GM12891 (cell line): Measurements from ENCODE around the gene SRGAP3.

Experiments
- DNase-seq: peaks from one replicate; pipeline ENCODE4 v3.0.0; 2011; ENCODE audit warnings: low spot score; ENCODE audit not compliant: insufficient read length
- FAIRE-seq: peaks from 2 replicates; lab custom pipeline; 2011; peaks lifted over from hg19 to GRCh38; lab: Jason Lieb, UNC
- PAX5 ChIP-seq: IDR thresholded peaks from 2 replicates; pipeline ENCODE4 v1.6.1; 2011; ENCODE audit warnings: low read length, moderate library complexity, mild to moderate bottlenecking; ENCODE audit not compliant: insufficient read depth, severe bottlenecking
- POLR2A ChIP-seq: IDR thresholded peaks from 2 replicates; pipeline ENCODE4 v1.6.1; 2011; ENCODE audit warnings: low read depth, low read length, control low read depth
- POLR2AphosphoS5 ChIP-seq: IDR thresholded peaks from 2 replicates; pipeline ENCODE4 v1.6.1; 2011; ENCODE audit warnings: low read depth, low read length, control low read depth
- POU2F2 ChIP-seq: IDR thresholded peaks from 2 replicates; pipeline ENCODE4 v1.6.1; 2011; ENCODE audit warnings: low read depth, mild to moderate bottlenecking, control low read depth, low read length, moderate library complexity
- SPI1 ChIP-seq: IDR thresholded peaks from 2 replicates; pipeline ENCODE4 v1.6.1; 2011; ENCODE audit warnings: low read depth, low read length, control low read depth
- TAF1 ChIP-seq: IDR thresholded peaks from 2 replicates; pipeline ENCODE4 v1.6.1; 2011; ENCODE audit warnings: low read depth, low read length, control low read depth

The SRGAP3 gene

GRCh38 chr3:8952130-8952529, 297.3 kb downstream of the SRGAP3 start:
- FAIRE-seq (no peak), DNase-seq (no peak)
- TF ChIP-seq POLR2AphosphoS5 (no peak), POU2F2 (no peak), SPI1 (no peak), POLR2A (no peak), TAF1 (no peak), PAX5 (no peak)

GRCh38 chr3:8945890-8946600, 303.4 kb downstream of the SRGAP3 start:
- FAIRE-seq (no peak), DNase-seq (no peak)
- TF ChIP-seq POLR2A, result no peak
- no peak for TF ChIP-seq POLR2AphosphoS5
- no peak for TF ChIP-seq SPI1
- no peak for TF ChIP-seq PAX5
- TF ChIP-seq TAF1, result no peak
- no peak for TF ChIP-seq POU2F2

GRCh38 chr3:8942746-8943488, 306.5 kb downstream of the SRGAP3 start:
- FAIRE-seq (no peak), DNase-seq (no peak)

GRCh38 chr3:8942115-8942514, 307.3 kb downstream of the SRGAP3 start:
- FAIRE-seq (no peak), DNase-seq (no peak)
- no peak for TF ChIP-seq POLR2AphosphoS5
- no peak for TF ChIP-seq POU2F2
- TF ChIP-seq POLR2A, result no peak
- no peak for TF ChIP-seq PAX5
- TF ChIP-seq SPI1, result no peak
- no peak for TF ChIP-seq TAF1

More at GRCh38 chr3:8942746-8943488, 306.5 kb downstream of the SRGAP3 start:
- TF ChIP-seq POLR2A (no peak), SPI1 (no peak), PAX5 (no peak)

- FAIRE-seq, result no peak
- no peak for TF ChIP-seq POU2F2
- DNase-seq, result no peak
Measured at GRCh38 chr3:8938021-8938420, 311.4 kb downstream of the SRGAP3 start.

GRCh38 chr3:8937064-8938020, 312.1 kb downstream of the SRGAP3 start:
- TF ChIP-seq TAF1, result no peak
- no peak for TF ChIP-seq POLR2A
- no peak for TF ChIP-seq POLR2AphosphoS5
- TF ChIP-seq POU2F2, result no peak
- TF ChIP-seq PAX5, result no peak
- no peak for TF ChIP-seq SPI1
- DNase-seq, result no peak
- FAIRE-seq, result no peak

GRCh38 chr3:8932507-8932906, 316.9 kb downstream of the SRGAP3 start:
- DNase-seq (no peak), FAIRE-seq (no peak)
- TF ChIP-seq POU2F2, result no peak
- TF ChIP-seq PAX5, result no peak
- no peak for TF ChIP-seq POLR2AphosphoS5
- no peak for TF ChIP-seq TAF1
- TF ChIP-seq SPI1, result no peak
- TF ChIP-seq POLR2A, result no peak

- no peak for TF ChIP-seq POLR2A
- no peak for TF ChIP-seq SPI1
- TF ChIP-seq TAF1, result no peak
- no peak for TF ChIP-seq POU2F2
- TF ChIP-seq POLR2AphosphoS5, result no peak
- no peak for TF ChIP-seq PAX5
- DNase-seq, result no peak
- FAIRE-seq, result peak; percentile 55
Measured at GRCh38 chr3:8931342-8931741, 318.1 kb downstream of the SRGAP3 start.
